ENCODE data around the gene ITGA1. TPM values are rescaled to one million over a fixed set of nuclear protein-coding genes. Genes with fewer than 3 reads are reported as not detected.

The ITGA1 gene
- total and polyA plus RNA-seq, 2 donors (not counting 1 experiment from before 2014, with no cell fraction given) = 12.6 to 115 TPM

DNA sequence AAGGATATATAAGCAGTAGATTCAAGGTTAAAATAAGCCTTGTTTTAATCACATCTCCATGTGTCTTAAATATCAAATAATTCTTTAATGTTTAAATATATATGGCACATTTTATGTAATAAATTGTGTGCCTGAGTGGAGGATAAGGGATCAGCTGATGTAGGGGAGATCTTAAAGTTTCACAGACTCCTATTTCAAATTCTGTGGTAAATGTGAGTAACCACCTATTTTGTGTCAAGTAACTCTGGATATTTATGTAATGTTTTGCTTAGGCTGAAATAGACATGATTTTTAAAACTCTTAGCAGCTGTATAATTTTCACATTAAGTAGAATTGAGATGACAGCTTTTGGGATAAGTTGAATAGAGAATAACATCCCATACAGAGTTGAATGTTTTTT lies 160.1 kb downstream of the ITGA1 start:
- H3K9me3 ChIP-seq (ENCODE audit: control insufficient read depth, insufficient read depth, low read depth, low read length) = no peaks in the 10 kb centered on the region
- no peaks in the 10 kb centered on the region for H4K20me1 ChIP-seq (ENCODE audit: control insufficient read depth, extremely low read depth, insufficient read depth, low read length)
- no peak overlapping the region for H3K4me2 ChIP-seq (ENCODE audit: extremely low read depth, insufficient read depth, low read length)
- no peaks in the 10 kb centered on the region for H3K36me3 ChIP-seq (ENCODE audit: control insufficient read depth, insufficient read depth, low read length)
- TF ChIP-seq EZH2 (IDR thresholded peaks at IDR 0.05; ENCODE audit: low read length, missing control alignments) = no peak
- TF ChIP-seq CTCF (conservative IDR thresholded peaks at IDR 0.05 in 1 of 2, IDR thresholded peaks at IDR 0.05 in 1 of 2; ENCODE audit: low read depth in 1 of 2, low read length in 2 of 2) = no peak
- no peak overlapping the region for H3K9ac ChIP-seq (ENCODE audit: insufficient read depth, low read length)
- H3K4me1 ChIP-seq (ENCODE audit: control insufficient read depth, extremely low read depth, insufficient read depth, low read length) = peaks cover 7% of the 10 kb centered on the region
- no peak overlapping the region for H3K4me3 ChIP-seq (replicated peaks in 1 of 4; ENCODE audit: control extremely low read depth in 1 of 4, insufficient read depth in 1 of 4, low read depth in 3 of 4, low read length in 4 of 4)
- H3K27me3 ChIP-seq (ENCODE audit: control insufficient read depth, insufficient read depth, low read length) = no peaks in the 10 kb centered on the region
- peak in 1 of 2 donors; percentile 53 for DNase-seq (ENCODE audit: low read depth in 2 of 2)
- no peaks in the 10 kb centered on the region for H3K79me2 ChIP-seq (ENCODE audit: control insufficient read depth, insufficient read depth, low read length)
- H2AFZ ChIP-seq (ENCODE audit: low read length) = no peak overlapping the region
- no peak overlapping the region for H3K27ac ChIP-seq (ENCODE audit: insufficient read depth, low read length)

GRCh38 chr5:52948418-52949076 lies 160.8 kb downstream of the ITGA1 start:
- Histone ChIP-seq H3K4me1 (ENCODE audit: control insufficient read depth, extremely low read depth, insufficient read depth, low read length) (peaks cover 7% of the 10 kb centered on the region), H3K79me2 (ENCODE audit: control insufficient read depth, insufficient read depth, low read length) (no peaks in the 10 kb centered on the region), H3K4me2 (ENCODE audit: extremely low read depth, insufficient read depth, low read length) (no peak overlapping the region), H3K4me3 (replicated peaks in 1 of 4; ENCODE audit: control extremely low read depth in 1 of 4, insufficient read depth in 1 of 4, low read depth in 3 of 4, low read length in 4 of 4) (no peak overlapping the region), H4K20me1 (ENCODE audit: control insufficient read depth, extremely low read depth, insufficient read depth, low read length) (no peaks in the 10 kb centered on the region), H3K9ac (ENCODE audit: insufficient read depth, low read length) (no peak overlapping the region), H3K9me3 (ENCODE audit: control insufficient read depth, insufficient read depth, low read depth, low read length) (no peaks in the 10 kb centered on the region), H3K27me3 (ENCODE audit: control insufficient read depth, insufficient read depth, low read length) (no peaks in the 10 kb centered on the region), H2AFZ (ENCODE audit: low read length) (no peak overlapping the region), H3K27ac (ENCODE audit: insufficient read depth, low read length) (no peak overlapping the region), H3K36me3 (ENCODE audit: control insufficient read depth, insufficient read depth, low read length) (no peaks in the 10 kb centered on the region)
- peak; percentile 77 to 90 for DNase-seq (ENCODE audit: low read depth in 2 of 2)
- TF ChIP-seq EZH2 (IDR thresholded peaks at IDR 0.05; ENCODE audit: low read length, missing control alignments) (no peak), CTCF (conservative IDR thresholded peaks at IDR 0.05 in 1 of 2, IDR thresholded peaks at IDR 0.05 in 1 of 2; ENCODE audit: low read depth in 1 of 2, low read length in 2 of 2) (peak; percentile 78 to 80)

DNA sequence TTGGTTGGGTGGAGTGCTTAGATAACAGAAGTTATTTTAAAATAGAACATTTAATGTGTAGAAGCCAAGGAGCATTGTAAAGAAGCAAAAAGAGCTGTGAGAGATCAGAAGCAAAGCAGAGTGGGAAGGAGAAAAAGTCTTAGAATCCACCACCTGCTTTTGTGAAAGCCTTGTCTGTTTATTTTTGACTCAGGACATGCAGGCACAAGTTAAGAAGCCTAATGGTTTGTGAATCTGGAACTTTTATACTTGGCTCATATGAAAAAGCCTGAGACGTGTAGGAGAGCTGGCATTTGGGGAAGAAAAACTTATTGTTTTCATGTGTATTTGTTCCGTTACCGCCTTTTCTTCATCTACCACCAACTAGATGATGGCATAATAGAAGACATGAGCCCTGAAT lies 163.0 kb downstream of the ITGA1 start:
- no peaks in the 10 kb centered on the region for H3K9me3 ChIP-seq (ENCODE audit: control insufficient read depth, insufficient read depth, low read depth, low read length)
- no peaks in the 10 kb centered on the region for H3K27me3 ChIP-seq (ENCODE audit: control insufficient read depth, insufficient read depth, low read length)
- H3K4me2 ChIP-seq (ENCODE audit: extremely low read depth, insufficient read depth, low read length) = no peak overlapping the region
- TF ChIP-seq EZH2 (IDR thresholded peaks at IDR 0.05; ENCODE audit: low read length, missing control alignments) = no peak
- TF ChIP-seq CTCF (conservative IDR thresholded peaks at IDR 0.05 in 1 of 2, IDR thresholded peaks at IDR 0.05 in 1 of 2; ENCODE audit: low read depth in 1 of 2, low read length in 2 of 2) = no peak
- H4K20me1 ChIP-seq (ENCODE audit: control insufficient read depth, extremely low read depth, insufficient read depth, low read length) = no peaks in the 10 kb centered on the region
- no peak overlapping the region for H2AFZ ChIP-seq (ENCODE audit: low read length)
- H3K36me3 ChIP-seq (ENCODE audit: control insufficient read depth, insufficient read depth, low read length) = no peaks in the 10 kb centered on the region
- no peak for DNase-seq (ENCODE audit: low read depth in 2 of 2)
- no peak overlapping the region for H3K9ac ChIP-seq (ENCODE audit: insufficient read depth, low read length)
- no peak overlapping the region for H3K27ac ChIP-seq (ENCODE audit: insufficient read depth, low read length)
- H3K79me2 ChIP-seq (ENCODE audit: control insufficient read depth, insufficient read depth, low read length) = no peaks in the 10 kb centered on the region
- H3K4me3 ChIP-seq (replicated peaks in 1 of 4; ENCODE audit: control extremely low read depth in 1 of 4, insufficient read depth in 1 of 4, low read depth in 3 of 4, low read length in 4 of 4) = no peak overlapping the region
- peaks cover 7% of the 10 kb centered on the region for H3K4me1 ChIP-seq (ENCODE audit: control insufficient read depth, extremely low read depth, insufficient read depth, low read length)
